Skeletal muscle cell (primary cell): ENCODE measurements around the gene NMNAT2.

Experiments
- DNase-seq: peaks from one replicate; pipeline ENCODE4 v3.0.0-alpha.2; 2010; ENCODE audit warnings: low read depth
- H3K4me3 ChIP-seq: 2 replicates; pipeline ENCODE4 v1.5.1; 2011; ENCODE audit warnings: low read depth, mild to moderate bottlenecking, control low read depth, low read length, moderate library complexity

Gene NMNAT2

DNA sequence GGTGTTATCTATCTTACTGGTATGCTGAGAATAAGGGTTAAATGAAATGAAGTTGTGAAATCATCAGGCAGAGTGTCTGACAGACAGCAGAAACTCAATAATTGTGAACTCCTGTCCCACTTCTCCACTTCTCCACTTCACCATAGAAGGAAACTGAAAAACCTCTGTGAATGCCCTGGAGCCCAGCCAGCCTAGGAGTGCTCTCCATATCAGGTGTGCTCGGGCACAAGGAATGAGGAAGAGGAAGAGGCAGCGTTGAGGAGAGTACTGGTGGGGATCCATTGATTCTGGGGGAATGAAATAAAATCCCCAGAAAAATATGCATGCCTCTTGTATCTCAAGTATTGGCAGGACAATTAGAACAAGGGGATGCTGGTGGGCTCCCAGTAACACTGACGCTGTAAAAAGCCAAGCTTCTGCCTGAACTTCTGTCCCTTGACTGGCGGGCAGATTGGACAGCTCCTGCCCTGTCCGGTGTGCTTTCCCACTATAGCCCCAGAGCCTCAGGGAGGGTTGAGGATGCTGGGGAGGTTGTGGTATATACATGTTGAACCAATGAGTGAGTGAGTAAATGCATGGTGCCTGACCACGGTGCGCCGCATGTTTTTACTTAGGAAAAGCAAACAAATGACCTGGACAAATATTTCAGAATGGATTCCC, 47.7 kb downstream of the NMNAT2 start:
- no peak overlapping the region for H3K4me3 ChIP-seq
- DNase-seq: no peak

DNA sequence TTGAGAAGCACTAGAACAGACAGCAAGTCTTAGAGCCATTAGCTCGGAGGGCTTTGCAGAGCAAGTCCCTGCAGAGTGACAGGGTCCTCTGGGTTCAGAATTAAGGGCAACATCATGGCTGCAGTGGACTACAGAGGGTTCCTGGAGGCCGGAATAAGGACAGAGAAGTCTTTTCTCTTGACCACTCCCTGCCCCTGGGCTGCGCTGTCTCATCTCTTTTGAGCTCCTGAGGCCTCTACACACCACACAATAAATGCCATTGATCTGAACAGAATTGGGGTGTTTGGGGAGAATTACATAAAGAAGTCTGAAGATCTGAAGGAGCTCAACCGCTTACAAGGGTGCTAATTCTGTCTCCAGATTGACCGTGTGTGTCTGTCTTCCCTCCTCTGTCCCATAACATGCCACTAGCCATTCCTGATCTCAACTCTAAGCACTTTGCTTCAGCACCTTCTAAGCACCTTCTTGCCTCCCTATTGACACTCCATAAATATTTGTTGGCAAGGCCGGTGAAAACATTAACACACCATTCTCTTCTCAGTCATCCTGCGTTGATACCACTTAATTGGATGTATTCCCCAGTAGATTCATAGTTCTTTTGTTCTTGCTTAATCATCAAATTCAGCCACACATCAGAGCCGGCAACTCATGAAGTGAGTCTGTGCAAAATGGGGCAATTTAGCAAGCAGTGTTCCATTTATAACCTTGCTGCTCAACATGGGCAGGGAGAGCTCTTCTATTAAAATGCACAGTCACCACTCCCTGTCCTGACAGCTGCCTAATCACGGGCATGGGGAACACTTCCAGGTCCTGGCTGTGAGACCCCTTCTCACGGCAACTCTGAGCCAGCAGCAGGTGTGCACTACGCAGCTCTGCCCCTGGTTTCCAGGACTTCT, 49.7 kb downstream of the NMNAT2 start:
- no peak for DNase-seq
- no peak overlapping the region for H3K4me3 ChIP-seq

DNA sequence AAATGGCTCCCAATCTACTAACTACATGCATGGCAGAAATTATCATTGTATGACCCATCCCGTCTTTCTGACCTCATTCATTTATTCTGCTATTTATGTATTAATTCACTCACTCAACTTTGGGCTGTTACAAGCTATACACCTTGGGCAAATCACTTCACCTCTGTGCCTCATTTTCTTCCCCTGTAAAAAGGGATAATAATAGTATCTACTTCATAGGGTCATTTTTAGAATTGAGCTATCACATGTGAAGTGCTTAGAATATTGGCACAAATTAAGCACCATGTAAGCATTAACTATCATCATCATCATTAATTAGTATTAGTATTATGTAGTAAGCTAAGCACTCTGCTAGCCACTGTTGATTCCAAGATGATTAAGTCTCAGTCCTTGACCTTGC, 52.1 kb downstream of the NMNAT2 start:
- H3K4me3 ChIP-seq: no peak overlapping the region
- DNase-seq: no peak

DNA sequence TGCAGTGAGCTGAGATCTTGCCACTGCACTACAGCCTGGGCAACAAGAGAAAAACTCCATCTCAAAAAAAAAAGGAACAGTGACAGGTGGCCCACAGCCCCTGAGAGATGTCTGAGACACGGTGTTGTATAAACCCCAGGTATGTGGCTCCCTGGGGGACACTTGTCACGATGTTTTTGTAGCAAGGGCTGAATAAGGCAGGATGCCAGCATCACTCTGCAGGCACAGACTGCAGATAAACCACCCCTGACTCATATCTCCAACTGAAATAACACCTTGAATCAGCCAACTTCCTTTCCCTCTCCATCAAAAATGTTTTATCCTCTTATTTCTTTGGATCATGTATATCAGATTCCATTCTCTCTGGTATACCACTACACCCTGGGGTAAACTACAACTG, 52.5 kb downstream of the NMNAT2 start:
- DNase-seq: no peak
- H3K4me3 ChIP-seq: no peak overlapping the region

DNA sequence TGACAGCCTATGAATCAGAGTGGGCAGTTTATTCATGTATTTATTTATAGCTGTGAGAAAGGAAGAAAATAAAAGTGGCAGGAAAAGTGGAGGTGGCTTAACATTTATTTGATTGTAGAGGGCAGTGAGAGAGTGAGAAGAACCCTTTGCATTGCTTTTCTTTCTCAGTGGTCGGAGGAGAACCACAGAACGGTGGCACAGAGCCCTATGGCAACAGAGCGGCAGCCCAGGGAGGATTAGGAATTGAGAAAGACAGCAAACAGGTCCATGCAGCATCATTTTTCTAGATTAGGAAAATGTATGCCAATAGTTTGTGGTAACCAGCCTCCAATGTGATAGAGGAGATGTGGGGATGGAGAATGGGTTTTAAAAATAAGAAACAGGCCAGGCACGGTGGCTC, 53.1 kb downstream of the NMNAT2 start:
- H3K4me3 ChIP-seq: no peak overlapping the region
- no peak for DNase-seq

DNA sequence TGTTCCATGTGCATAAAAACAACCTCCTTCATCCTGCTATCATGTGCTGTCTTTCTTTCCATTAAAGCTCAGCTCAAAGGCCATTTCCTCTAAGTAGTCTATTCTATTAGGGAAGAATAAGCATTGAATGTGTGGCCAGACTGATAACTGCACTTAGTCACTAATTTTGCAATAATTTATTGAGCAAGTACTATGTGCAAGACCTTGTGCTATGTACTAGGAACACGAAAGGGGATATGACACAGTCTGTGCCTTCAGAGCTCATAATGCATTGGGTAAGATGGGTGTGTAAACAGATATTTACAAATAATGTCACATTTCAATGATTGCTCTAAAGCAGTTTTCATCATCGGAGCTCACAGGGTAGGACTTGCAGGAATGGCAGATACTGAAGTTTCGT, 54.2 kb downstream of the NMNAT2 start:
- DNase-seq: no peak
- H3K4me3 ChIP-seq: no peak overlapping the region

DNA sequence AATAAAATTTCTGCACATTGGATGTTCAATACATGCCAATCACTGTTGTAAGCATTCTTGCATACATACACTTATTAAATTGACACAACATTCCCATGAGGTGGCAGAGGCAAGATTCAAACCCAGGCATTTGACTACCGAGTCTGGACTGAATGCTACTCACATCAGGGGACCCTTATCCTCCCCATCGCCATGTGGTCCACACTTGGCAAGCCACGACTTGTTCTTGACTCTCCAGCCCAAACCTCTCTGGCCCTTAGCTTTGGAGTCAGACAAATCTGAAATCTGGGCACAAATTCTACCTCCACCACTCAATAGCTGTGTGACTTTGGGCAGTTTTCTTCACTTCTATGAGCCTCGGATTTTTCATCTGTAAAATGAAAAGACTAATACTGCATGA, 57.1 kb downstream of the NMNAT2 start:
- no peak overlapping the region for H3K4me3 ChIP-seq
- no peak for DNase-seq

DNA sequence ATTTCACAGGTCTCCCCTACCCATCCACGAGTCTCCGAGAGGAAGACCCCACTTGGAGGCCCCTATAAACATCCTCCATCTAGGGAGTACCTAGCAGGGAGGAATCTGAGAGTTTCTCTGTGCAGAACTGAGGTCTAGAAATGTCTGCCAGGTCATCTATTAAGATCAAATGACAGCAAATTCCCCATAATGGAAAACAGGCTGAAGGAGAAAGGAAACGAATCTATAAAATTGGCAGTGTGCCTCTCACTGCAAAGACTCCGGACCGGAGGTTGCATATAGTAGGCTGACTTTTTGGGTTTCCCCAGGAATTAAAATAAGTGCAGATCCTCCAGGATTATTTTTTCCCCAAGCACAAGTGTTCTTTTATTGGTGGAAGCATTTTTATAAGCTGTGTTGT, 57.7 kb downstream of the NMNAT2 start:
- no peak overlapping the region for H3K4me3 ChIP-seq
- no peak for DNase-seq

DNA sequence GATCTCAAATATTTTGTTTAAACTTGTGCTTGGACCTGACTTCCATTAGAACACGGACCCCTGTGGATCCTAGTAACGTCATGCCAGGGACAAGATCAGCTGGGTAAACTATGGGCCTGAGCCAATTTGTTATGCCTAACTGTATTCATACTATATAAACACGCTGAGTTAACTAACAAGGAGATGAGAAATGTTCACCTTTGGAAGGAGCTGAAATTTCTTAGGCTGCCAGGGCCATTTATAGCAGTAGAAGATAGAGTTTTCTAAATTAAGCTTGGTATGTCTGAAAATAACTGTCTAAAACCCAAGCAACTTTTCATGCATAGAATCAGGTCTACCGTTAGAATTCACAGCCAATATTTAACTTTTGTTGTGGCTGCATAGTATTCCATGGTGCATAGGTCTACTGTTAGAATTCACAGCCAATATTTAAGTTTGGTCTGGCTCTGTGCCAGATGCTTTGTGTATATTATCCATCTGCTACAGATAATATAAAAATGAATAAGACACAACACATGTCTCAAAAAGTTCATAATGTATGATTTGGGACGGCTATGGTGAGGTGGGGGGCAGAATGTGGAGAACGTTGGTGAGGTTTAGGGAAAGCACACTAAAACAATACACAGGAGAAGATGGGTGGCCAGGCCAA, 61.5 kb downstream of the NMNAT2 start:
- H3K4me3 ChIP-seq: no peak overlapping the region
- no peak for DNase-seq

DNA sequence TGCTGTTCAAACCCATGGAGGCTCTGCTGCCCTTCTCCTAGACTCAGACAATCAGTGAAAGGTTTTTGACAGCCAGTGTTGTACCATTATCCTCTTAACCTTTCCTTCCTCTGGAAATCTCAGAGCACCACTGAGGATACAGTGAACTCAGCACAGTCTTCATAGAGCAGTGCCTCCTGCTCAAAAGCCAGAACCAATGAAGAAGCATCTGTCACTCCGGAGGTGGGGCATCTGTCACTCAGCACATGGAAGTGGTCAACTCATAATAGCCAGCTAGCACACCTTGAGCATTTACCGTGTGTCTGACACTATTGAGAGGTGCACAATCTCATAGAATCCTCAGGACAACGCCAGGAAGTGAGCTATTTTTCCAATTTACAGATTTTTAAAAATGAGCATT, 62.4 kb downstream of the NMNAT2 start:
- no peak for DNase-seq
- H3K4me3 ChIP-seq: no peak overlapping the region

DNA sequence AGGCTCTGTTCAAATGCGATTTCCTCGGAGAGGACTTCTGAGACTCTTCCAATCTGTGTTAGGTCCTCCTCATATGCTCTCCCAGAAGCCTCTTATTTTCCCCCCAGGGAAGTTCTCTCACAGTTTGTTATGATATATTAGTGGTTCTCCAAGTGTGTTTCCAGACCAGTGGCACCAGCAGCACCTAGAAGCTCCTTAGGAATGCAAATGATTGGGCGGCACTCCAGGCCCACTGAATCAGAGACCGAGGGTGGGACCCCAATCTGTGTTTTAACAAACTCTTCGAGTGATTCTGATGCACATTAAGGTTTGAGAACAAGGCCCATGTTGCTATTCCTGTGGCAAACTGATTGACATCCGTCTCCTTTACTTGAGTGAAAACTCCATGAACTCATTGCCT, 63.0 kb downstream of the NMNAT2 start:
- DNase-seq: no peak

DNA sequence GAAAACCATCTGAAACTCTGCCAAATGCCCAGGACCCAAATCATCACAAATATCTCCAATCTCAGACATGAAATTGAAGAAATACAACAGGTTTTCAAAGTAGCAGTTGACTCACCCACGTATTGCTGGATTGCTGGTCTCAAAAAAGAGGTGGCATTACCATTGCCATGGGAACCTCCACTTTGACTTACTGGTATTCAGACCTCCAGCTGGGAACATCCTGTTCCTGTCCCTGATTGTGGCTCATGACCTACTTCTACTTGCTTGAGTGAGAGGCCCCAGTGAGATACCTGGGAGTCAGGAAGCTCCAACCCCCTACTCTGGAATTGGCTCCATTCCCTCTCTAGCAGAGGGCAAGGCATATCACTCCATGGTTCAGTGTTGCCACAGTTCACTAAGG, 64.6 kb downstream of the NMNAT2 start:
- peak; percentile 17 for DNase-seq
- H3K4me3 ChIP-seq: no peak overlapping the region

More for the DNA sequence above, 63.0 kb downstream of the NMNAT2 start:
- H3K4me3 ChIP-seq: no peak overlapping the region

DNA sequence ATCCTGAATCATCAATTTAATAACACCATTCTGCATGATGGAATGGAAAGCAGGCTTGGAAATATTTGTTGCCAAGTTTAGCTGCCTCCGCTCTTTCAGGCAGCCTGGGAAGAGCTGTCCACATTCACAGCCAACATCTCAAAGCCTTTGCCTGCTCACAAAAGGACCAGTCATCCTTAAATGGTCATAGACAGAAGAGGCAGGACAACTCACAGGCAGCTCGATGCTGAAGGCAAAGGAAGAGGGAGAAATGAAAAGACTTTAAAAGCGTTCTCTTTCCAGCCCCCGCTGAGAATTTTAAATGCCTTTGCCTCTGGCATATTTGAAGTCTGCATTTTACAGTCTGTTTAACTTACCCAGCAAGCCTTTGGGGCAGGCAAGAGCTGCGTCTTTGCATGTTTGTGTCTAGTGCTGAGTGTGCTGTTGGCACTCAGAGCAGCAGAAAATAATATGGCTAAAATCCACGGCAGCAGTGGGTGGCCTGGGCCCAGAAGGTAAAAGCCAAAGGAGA, 68.9 kb downstream of the NMNAT2 start:
- peak; percentile 14 for DNase-seq
- no peak overlapping the region for H3K4me3 ChIP-seq

DNA sequence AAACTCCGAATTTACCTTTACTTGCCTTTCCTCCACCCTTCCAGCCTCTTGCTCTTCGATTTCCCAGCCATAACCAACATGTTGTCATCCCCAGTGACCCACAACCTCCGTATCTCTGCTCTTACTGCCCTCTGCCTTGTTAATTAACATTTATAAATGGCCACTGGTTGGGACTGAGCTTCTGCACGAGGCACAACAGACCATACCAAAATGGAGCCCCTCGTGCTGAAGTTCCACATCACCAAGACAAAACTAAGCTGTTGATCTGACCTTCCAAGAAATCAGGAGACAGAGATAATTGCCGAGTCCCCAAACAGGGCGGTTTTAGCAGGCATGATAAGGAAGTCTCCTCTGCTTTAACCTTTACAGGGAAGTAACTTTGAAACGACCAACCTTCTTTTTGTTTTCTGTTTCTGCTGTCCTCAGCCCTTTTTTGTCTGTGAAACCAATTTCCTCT, 71.9 kb downstream of the NMNAT2 start:
- no peak overlapping the region for H3K4me3 ChIP-seq
- DNase-seq: no peak

DNA sequence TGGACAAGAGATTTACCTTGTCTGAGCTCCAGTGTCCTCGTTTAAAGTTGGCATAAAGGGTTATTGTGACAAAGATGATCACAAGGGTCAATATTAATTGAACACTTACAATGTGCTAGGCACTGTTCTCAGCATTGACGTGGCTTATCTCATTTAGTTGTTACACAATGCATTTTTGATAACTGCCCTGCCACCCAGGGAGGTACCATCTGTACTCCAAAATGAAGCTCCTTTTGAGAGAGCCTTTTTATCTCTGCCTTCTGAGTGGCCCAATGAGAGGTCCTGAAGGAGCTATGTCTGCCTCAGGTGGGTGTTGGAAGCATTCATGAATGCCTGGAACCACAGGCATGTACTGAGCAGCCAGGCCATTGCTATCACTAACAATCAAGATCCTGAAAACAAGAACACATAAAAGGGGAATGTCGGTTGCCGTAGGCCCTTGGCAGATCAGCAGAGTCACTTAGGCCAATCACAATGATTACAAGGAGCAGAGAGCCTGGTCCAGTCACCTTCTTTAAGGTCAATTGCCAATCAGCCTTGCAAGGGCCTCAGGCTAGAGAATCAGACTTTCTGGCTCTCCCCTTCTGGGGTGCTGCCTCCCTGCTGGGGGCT, 78.5 kb downstream of the NMNAT2 start:
- DNase-seq: no peak
- H3K4me3 ChIP-seq: no peak overlapping the region

DNA sequence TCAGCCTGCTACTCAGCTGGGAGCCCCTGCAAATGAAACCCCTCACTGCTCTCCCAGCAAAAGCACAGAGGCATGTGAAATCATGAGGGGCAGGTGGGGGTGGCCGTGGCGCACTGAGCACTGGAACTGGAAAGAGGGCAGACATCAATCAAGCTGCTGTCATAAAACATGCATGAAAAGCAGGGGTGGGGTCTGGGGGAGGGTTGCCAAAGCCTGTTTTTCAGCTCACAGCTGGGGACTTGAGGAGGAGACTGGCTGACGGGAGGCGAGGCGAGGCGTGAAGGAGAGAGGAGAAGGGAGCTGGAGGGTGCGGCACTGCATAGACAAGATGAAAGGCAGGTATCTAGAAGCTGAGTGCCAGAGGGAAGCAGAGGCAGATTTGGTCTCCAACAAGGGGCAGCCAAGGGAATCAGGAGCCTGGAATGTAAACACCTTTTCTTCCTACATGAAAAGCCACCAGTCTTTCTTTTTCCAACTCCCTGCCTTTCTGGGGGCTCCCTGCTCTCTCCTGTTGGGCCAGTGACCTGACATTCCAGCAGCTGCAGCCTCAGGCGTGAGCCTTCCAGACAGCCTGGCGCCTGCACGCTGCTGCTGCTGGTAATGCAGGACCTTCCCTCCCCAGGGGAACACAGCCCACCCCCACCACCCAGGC, 87.0 kb downstream of the NMNAT2 start:
- no peak for DNase-seq
- no peak overlapping the region for H3K4me3 ChIP-seq

DNA sequence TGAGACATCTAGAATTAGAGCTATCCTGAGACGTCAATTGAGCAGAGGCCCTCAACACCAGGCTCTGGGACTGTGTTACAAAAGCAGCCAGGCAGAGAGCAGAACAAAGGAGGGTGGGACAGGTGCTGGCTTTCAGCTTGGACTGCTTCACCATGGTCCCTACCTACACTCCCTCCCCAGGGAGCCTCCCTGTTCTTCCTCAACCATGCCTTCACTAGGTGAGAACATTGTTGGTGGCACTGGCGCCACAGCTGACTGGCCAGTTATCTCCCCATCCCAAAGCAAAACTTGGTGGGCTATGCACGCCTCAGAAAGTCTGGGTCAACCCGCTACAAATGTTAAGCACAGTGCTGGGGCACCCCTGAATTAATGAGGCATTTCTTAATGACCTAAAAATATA, 87.8 kb downstream of the NMNAT2 start:
- no peak for DNase-seq

DNA sequence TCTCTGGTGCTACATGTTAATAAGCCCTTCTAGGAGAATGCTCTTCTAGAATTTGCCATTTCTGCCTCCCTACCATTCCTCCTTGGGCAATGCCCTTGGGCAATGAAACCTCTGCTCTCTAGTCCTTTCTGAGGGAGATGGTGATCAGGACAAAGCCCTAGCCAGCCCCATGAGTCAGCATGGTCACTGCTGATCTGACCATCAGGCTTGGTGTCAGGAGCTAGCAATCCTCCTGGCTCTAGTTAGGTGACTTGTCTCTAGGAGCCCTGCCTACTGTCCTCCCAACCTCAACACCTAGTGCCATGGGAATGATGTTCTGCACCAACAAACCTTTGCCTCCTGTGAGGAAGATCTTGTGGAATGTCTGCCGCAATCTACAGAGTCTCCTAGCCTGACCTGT, 89.8 kb downstream of the NMNAT2 start:
- no peak overlapping the region for H3K4me3 ChIP-seq
- DNase-seq: no peak

More for the DNA sequence above, 87.8 kb downstream of the NMNAT2 start:
- H3K4me3 ChIP-seq: no peak overlapping the region
